A673 (cell line): ENCODE results near the gene RANBP10. TPM values are rescaled to one million over a fixed set of nuclear protein-coding genes. Genes with fewer than 3 reads are reported as not detected.

Experiments
- BruUV-seq: library from RNA; stranded (reverse); fragments of 400-500 nt; replicated peaks from 2 replicates; lab custom pipeline; 2021; lab: Mats Ljungman, UMichigan
- CTCF ChIA-PET: fragments of 300-600 bp; sonication (Branson Sonifier 250); formaldehyde crosslinking; loops from one replicate; lab custom pipeline; 2022; ENCODE audit warnings: antibody characterized with exemption; lab: Charles Lee
- POLR2A ChIA-PET: fragments of 300-600 bp; sonication (Branson Sonifier 250); formaldehyde crosslinking; loops from one replicate; lab custom pipeline; 2022; ENCODE audit warnings: antibody characterized with exemption; ENCODE audit not compliant: low non-redundant PET; lab: Charles Lee
- DNase-seq: peaks from one replicate; pipeline ENCODE4 v3.0.0-alpha.2; 2015; ENCODE audit warnings: low spot score
- H3K27ac ChIP-seq: fragments of 200-600 bp; sonication (generic); 2 replicates; pipeline ENCODE4 v1.5.1; 2016; ENCODE audit warnings: mixed run types, low read depth, mild to moderate bottlenecking, mixed read lengths, antibody characterized with exemption, low read length; ENCODE audit not compliant: poor library complexity, severe bottlenecking
- H3K27me3 ChIP-seq: fragments of 200-600 bp; sonication (generic); replicated peaks from 2 replicates; pipeline ENCODE4 v1.6.1; 2017; ENCODE audit warnings: mixed run types, low read depth, mild to moderate bottlenecking, mixed read lengths, antibody characterized with exemption, low read length; ENCODE audit not compliant: insufficient read depth, poor library complexity
- H3K36me3 ChIP-seq: fragments of 200-600 bp; sonication (generic); 2 replicates; pipeline ENCODE4 v1.6.1; 2016; ENCODE audit warnings: mixed run types, mild to moderate bottlenecking, mixed read lengths, antibody characterized with exemption, low read length; ENCODE audit not compliant: insufficient read depth, poor library complexity, severe bottlenecking
- H3K4me1 ChIP-seq: fragments of 200-600 bp; sonication (generic); 2 replicates; pipeline ENCODE4 v1.6.1; 2017; ENCODE audit warnings: mixed run types, mild to moderate bottlenecking, mixed read lengths, antibody characterized with exemption, low read length; ENCODE audit not compliant: insufficient read depth, poor library complexity, severe bottlenecking
- H3K4me3 ChIP-seq: fragments of 200-600 bp; sonication (generic); 2 replicates; pipeline ENCODE4 v1.5.1; 2016; ENCODE audit warnings: low read depth, mixed run types, mild to moderate bottlenecking, mixed read lengths, low read length; ENCODE audit not compliant: poor library complexity, severe bottlenecking
- H3K9me3 ChIP-seq: fragments of 200-600 bp; sonication (generic); 2 replicates; pipeline ENCODE4 v1.6.1; 2016; ENCODE audit warnings: mixed run types, low read depth, mild to moderate bottlenecking, mixed read lengths, antibody characterized with exemption, low read length; ENCODE audit not compliant: poor library complexity, severe bottlenecking
- CTCF ChIP-seq: fragments of 300-800, 200-600 bp; sonication (generic); conservative IDR thresholded peaks from 2 replicates; pipeline ENCODE4 v1.5.1; 2017; ENCODE audit warnings: low read depth, mild to moderate bottlenecking, antibody characterized with exemption, low read length, moderate library complexity, mixed read lengths
- EZH2 ChIP-seq: fragments of 200-600 bp; sonication (generic); IDR thresholded peaks from 2 replicates; pipeline ENCODE4 v1.6.1; 2017; ENCODE audit warnings: borderline replicate concordance, low read depth, mild to moderate bottlenecking, mixed read lengths, antibody characterized with exemption, low read length; ENCODE audit not compliant: poor library complexity, severe bottlenecking
- intact Hi-C: fragments of 100-400 bp; cut with micrococcal nuclease; formaldehyde crosslinking; loops from one replicate; pipeline ENCODE4 v1.10.0; 2022; ENCODE audit not compliant: unreplicated experiment
- total RNA-seq: library from RNA; stranded (reverse); gene quantifications from 2 replicates; pipeline ENCODE4 v1.2.3, GENCODE V29; 2021

Gene RANBP10
- total RNA-seq, 1 experiment from 2014 or later, result 28.0 TPM

GRCh38 chr16:67719048-67719777 is 87.1 kb downstream of the RANBP10 start, which contains the start of gene GFOD2:
Gene GFOD2 (minus strand): TSS chr16:67719316. CDS start chr16:67685715, 33,601 bp downstream.
- H3K36me3 ChIP-seq, result no peaks in the 10 kb centered on the region

GRCh38 chr16:67718668-67719047 is 87.7 kb downstream of the RANBP10 start:
- Histone ChIP-seq H3K9me3 (no peaks in the 10 kb centered on the region), H3K27me3 (no peaks in the 10 kb centered on the region), H3K27ac (peak overlapping the region; percentile 87), H3K4me1 (peaks cover 14% of the 10 kb centered on the region), H3K4me3 (peak overlapping the region; percentile 93), H3K36me3 (no peaks in the 10 kb centered on the region)
- no TSS peak for BruUV-seq
- intact Hi-C loops, result no loop called here
- POLR2A ChIA-PET, result no interaction called here
- TF ChIP-seq EZH2 (no peak), CTCF (no peak)
- CTCF ChIA-PET, result no interaction called here
- peak; percentile 21 for DNase-seq

More at GRCh38 chr16:67719048-67719777, 87.1 kb downstream of the RANBP10 start, which contains the start of gene GFOD2:
- H3K9me3 ChIP-seq, result no peaks in the 10 kb centered on the region
- peak within 1 kb of the TSS; percentile 87 for H3K27ac ChIP-seq
- no peak for TF ChIP-seq CTCF
- no peak for TF ChIP-seq EZH2
- H3K27me3 ChIP-seq, result no peaks in the 10 kb centered on the region
- DNase-seq, result peak; percentile 95
- H3K4me3 ChIP-seq, result peak within 1 kb of the TSS; percentile 93
- intact Hi-C loops, result no loop called here
- ChIA-PET CTCF (interaction anchor here (0.7 kb wide), 1 partner anchor 198 kb away, joined by 3 read pairs; no protein-coding TSS in a partner anchor), POLR2A (interaction anchor here (0.5 to 0.7 kb wide), 2 partner anchors 589 to 888 kb away, joined by 3 to 14 read pairs; partner anchors contain the start of gene NAE1)
- H3K4me1 ChIP-seq, result peaks cover 14% of the 10 kb centered on the region
- no TSS peak for BruUV-seq

GRCh38 chr16:67716097-67716496 is 90.3 kb downstream of the RANBP10 start:
- POLR2A ChIA-PET, result no interaction called here
- H3K9me3 ChIP-seq, result no peaks in the 10 kb centered on the region
- CTCF ChIA-PET, result interaction anchor here (0.6 kb wide), 1 partner anchor 168 kb away, joined by 3 read pairs; no protein-coding TSS in a partner anchor

More at GRCh38 chr16:67716097-67716496, 90.3 kb downstream of the RANBP10 start:
- H3K4me1 ChIP-seq, result peaks cover 14% of the 10 kb centered on the region
- no peaks in the 10 kb centered on the region for H3K36me3 ChIP-seq
- H3K4me3 ChIP-seq, result no peak overlapping the region
- intact Hi-C loops, result no loop called here
- no peak for DNase-seq
- no TSS peak for BruUV-seq
- H3K27ac ChIP-seq, result no peak overlapping the region
- no peak for TF ChIP-seq EZH2
- no peak for TF ChIP-seq CTCF
- H3K27me3 ChIP-seq, result no peaks in the 10 kb centered on the region
